Superior temporal gyrus (tissue), 1 donor: ENCODE measurements around the gene RNPEPL1.

Source experiments
- DNase-seq: peaks from one replicate; pipeline ENCODE4 v3.0.0-alpha.2; 2016; ENCODE audit errors: extremely low spot score

The RNPEPL1 gene

GRCh38 chr2:240565333-240566202 lies 2.7 kb upstream of the RNPEPL1 start:
- DNase-seq: no peak

- DNase-seq: peak; percentile 78
Measured at GRCh38 chr2:240566203-240567136, 1.8 kb upstream of the RNPEPL1 start.

- DNase-seq: peak; percentile 19
Measured at GRCh38 chr2:240567137-240567871, 980 bp upstream of the RNPEPL1 start.

- DNase-seq: peak; percentile 69
Measured at GRCh38 chr2:240568678-240569522, 616 bp downstream of the RNPEPL1 start.

- no peak for DNase-seq
Measured at GRCh38 chr2:240569523-240569997, 1.3 kb downstream of the RNPEPL1 start.

- no peak for DNase-seq
Measured at GRCh38 chr2:240569998-240570530, 1.8 kb downstream of the RNPEPL1 start.

- no peak for DNase-seq
Measured at GRCh38 chr2:240570531-240571313, 2.4 kb downstream of the RNPEPL1 start.

- no peak for DNase-seq
Measured at GRCh38 chr2:240571314-240571973, 3.2 kb downstream of the RNPEPL1 start.

GRCh38 chr2:240572141-240573031 lies 4.1 kb downstream of the RNPEPL1 start:
- no peak for DNase-seq

GRCh38 chr2:240573071-240573515 lies 4.8 kb downstream of the RNPEPL1 start:
- no peak for DNase-seq

- DNase-seq: no peak
Measured at GRCh38 chr2:240573516-240574385, 5.5 kb downstream of the RNPEPL1 start.

GRCh38 chr2:240574386-240575100 lies 6.3 kb downstream of the RNPEPL1 start:
- no peak for DNase-seq

GRCh38 chr2:240575101-240575965 lies 7.0 kb downstream of the RNPEPL1 start:
- no peak for DNase-seq

- DNase-seq: no peak
Measured at GRCh38 chr2:240576036-240576435, 7.8 kb downstream of the RNPEPL1 start.

GRCh38 chr2:240576436-240577205 lies 8.3 kb downstream of the RNPEPL1 start:
- DNase-seq: no peak
